ENCODE results near the gene AFG1L. TPM values are rescaled to one million over a fixed set of nuclear protein-coding genes. Genes with fewer than 3 reads are reported as not detected.
A peak's percentile ranks its signal among the peaks of the same experiment; 100 is the strongest.

The AFG1L gene
- total RNA-seq, 1 experiment from 2014 or later = 4.9 TPM

DNA sequence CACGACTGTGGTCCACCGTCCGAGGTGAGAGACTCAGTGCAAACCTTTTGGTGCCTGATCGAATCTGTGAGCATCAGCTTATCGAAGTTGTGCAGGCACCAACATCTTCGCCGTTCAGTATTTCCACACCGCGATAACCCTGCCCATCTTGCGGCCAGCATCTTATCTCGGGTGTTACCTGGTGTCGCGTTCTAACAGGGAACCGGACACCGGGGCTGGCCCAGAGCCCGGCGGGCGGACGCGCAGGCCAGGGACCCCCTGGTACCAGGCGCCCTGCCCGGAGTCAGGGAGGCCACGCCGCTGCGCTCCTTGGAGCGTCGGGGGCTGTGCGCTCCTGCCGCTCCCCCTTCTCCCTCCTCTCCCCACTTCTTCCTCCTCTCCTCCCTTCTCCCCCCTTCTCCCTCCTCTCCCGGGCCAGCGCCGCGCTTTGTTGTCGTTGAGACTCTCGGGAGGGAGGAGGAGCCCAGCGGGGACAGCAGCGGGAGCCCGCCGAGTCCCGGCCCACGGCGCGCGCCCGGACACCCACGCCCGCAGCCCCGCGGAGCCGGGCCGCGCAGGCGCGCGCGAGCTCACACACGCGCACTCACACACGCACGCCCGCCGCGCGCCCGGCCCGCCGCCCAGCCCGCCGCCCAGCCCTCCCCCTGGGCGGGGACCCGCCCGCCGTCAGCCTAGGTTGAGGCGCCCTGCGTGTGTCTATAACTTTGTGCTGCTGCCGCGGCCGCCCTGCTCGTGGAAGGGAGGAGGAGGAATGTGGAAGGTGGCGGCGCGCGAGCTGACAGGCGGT, 264.4 kb downstream of the AFG1L start (continued):
- TF ChIP-seq EZH2 (IDR thresholded peaks at IDR 0.05) (no peak), ZFX (IDR thresholded peaks at IDR 0.05) (no peak), EZH2phosphoT487 (IDR thresholded peaks at IDR 0.05; ENCODE audit: borderline replicate concordance) (no peak), CEBPB (IDR thresholded peaks at IDR 0.05; ENCODE audit: low read depth) (no peak), ZNF274 (IDR thresholded peaks at IDR 0.05; ENCODE audit: low read depth, low read length) (no peak)

- H3K4me1 ChIP-seq (ENCODE audit: control insufficient read depth in 1 of 2, insufficient read depth in 2 of 2, low read length in 2 of 2) = peaks cover 35 to 54% of the 10 kb centered on the region in 2 experiments
- H3K4me2 ChIP-seq (ENCODE audit: low read length) = peak overlapping the region; percentile 92
- H3K36me3 ChIP-seq (ENCODE audit: control insufficient read depth in 1 of 2, insufficient read depth in 2 of 2, low read length in 2 of 2) = no peaks in the 10 kb centered on the region
- H3K27me3 ChIP-seq (ENCODE audit: insufficient read depth, low read length) = no peaks in the 10 kb centered on the region
- peaks cover 2% of the 10 kb centered on the region; the same call in 1 of the 2 replicates for H4K20me1 ChIP-seq (ENCODE audit: insufficient read depth)
- H3K27ac ChIP-seq (ENCODE audit: low read depth, low read length) = peak overlapping the region; percentile 84
- peak overlapping the region; percentile 77 for H3K9ac ChIP-seq (ENCODE audit: low read length)
- H3K79me2 ChIP-seq (ENCODE audit: insufficient read depth, low read length) = peaks cover 34% of the 10 kb centered on the region
- CTCF ChIA-PET = interaction anchor here (0.8 to 1.5 kb wide), 4 partner anchors 61 to 535 kb away, joined by 3 read pairs; partner anchors contain the start of genes CEP57L1 and SESN1
- RAD21 ChIA-PET (ENCODE audit: low non-redundant PET in 1 of 2, low total read pairs in 2 of 2, uncharacterized antibody in 2 of 2, unreplicated experiment in 2 of 2) = interaction anchor here in 1 of 2 experiments (0.6 kb wide), 2 partner anchors 28 to 107 kb away, joined by 3 to 4 read pairs; no protein-coding TSS in a partner anchor
- POLR2A ChIA-PET = interaction anchor here (0.8 to 1.6 kb wide), 8 partner anchors 60 to 535 kb away, joined by 3 to 5 read pairs (median 4); partner anchors contain the start of genes ARMC2, CEP57L1 and SESN1
- peak overlapping the region; percentile 86 for H3K4me3 ChIP-seq (replicated peaks in 1 of 2; ENCODE audit: low read depth in 1 of 2, low read length in 2 of 2)
- H3K9me3 ChIP-seq (ENCODE audit: control insufficient read depth in 1 of 2, insufficient read depth in 1 of 2, low read depth in 1 of 2, low read length in 2 of 2) = no peaks in the 10 kb centered on the region
- TF ChIP-seq ZNF274 (IDR thresholded peaks at IDR 0.05; ENCODE audit: low read depth, low read length) = no peak
- TF ChIP-seq SRF (IDR thresholded peaks at IDR 0.05; ENCODE audit: low read depth) = no peak
- TF ChIP-seq MAX (IDR thresholded peaks at IDR 0.05) = no peak
- TF ChIP-seq FOSL1 (IDR thresholded peaks at IDR 0.05; ENCODE audit: low read depth) = no peak
- no peak for TF ChIP-seq YY1 (IDR thresholded peaks at IDR 0.05; ENCODE audit: extremely low read depth, insufficient replicate concordance, low read depth, low read length)
- TF ChIP-seq SP1 (IDR thresholded peaks at IDR 0.05; ENCODE audit: low read depth) = no peak
- TF ChIP-seq POLR2AphosphoS5 (IDR thresholded peaks at IDR 0.05; ENCODE audit: low read depth, low read length) = no peak
- no peak for TF ChIP-seq ZFX (IDR thresholded peaks at IDR 0.05)
- TF ChIP-seq SIN3A (IDR thresholded peaks at IDR 0.05; ENCODE audit: low read depth) = no peak
- no peak for TF ChIP-seq CBX3 (IDR thresholded peaks at IDR 0.05; ENCODE audit: low read depth)
- TF ChIP-seq, protein P1, sequence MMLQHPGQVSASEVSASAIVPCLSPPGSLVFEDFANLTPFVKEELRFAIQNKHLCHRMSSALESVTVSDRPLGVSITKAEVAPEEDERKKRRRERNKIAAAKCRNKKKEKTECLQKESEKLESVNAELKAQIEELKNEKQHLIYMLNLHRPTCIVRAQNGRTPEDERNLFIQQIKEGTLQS (IDR thresholded peaks at IDR 0.05) = no peak
- TF ChIP-seq REST (IDR thresholded peaks at IDR 0.05; ENCODE audit: low read depth) = no peak
- H3K9me2 ChIP-seq (ENCODE audit: insufficient read depth) = no peaks in the 10 kb centered on the region
- DNase-seq (ENCODE audit: low read depth, low spot score) (no peak), ATAC-seq (peak; percentile 2)
- intact Hi-C loops (cut with micrococcal nuclease) = loop anchor here (1.0 to 5.0 kb wide), 5 partner anchors 112 to 822 kb away; partner anchors contain the start of gene CD164
- TSS peak; percentile 95 for BruUV-seq (replicated peaks)
- H2AFZ ChIP-seq (ENCODE audit: low read depth, low read length, poor library complexity, severe bottlenecking) = no peak overlapping the region
Observed at GRCh38 chr6:108559884-108560462, 265.1 kb downstream of the AFG1L start.

All from HCT116 (cell line).